Stimulated activated CD8-positive, alpha-beta memory T cell treated with anti-CD3 and anti-CD28 coated beads, Interleukin-15, amount 100 ng/mL, for 4 hours (primary cell): Measurements from ENCODE around the gene GAMT.

Source experiments
- DNase-seq, 2 donors: peaks; one replicate each; pipeline ENCODE4 v3.0.0-alpha.2; 2020; ENCODE audit warnings: low read depth in 2 of 2

GAMT gene

GRCh38 chr19:1400281-1401137 is 833 bp downstream of the GAMT start:
- DNase-seq, result no peak

DNA sequence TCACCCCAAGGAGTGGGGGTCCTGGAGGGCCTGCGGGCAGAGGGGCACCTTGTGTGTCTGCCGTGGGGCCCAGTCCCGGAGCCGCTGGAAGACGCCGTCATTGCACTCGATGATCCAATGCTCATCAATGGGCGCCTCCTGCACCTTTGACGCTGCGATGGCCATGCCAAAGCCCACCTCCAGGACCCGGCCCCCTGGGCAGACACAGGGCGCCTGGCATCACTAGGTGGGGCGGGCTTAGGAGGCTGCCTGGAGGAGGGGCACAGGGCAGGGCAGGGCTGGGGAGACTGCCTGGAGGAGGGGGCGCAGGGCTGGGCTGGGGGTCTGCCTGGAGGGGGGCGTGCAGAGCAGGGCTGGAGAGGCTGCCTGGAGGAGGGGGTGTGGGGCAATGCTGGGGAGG is 1.6 kb downstream of the GAMT start:
- no peak for DNase-seq

- no peak for DNase-seq
Observed at GRCh38 chr19:1399079-1399478, 2.3 kb downstream of the GAMT start.

DNA sequence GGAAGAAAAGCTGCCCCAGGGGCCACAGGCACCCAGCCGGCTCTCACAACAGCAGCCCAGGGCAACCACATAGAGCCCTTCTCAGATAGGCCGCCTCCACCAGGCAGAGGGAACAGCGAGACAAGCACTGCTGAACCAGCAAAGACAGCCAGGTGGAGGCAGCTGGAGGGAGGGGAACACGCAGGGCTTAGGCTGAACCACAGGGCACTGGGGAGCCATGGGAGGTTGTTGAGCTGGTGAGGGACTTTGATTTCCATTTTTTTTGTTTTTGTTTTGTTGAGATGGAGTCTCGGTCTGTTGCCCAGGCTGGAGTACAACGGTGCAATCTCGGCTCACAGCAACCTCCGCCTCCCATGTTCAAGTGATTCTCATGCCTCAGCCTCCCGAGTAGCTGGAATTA is 3.5 kb downstream of the GAMT start:
- DNase-seq, result no peak

- no peak for DNase-seq
Observed at GRCh38 chr19:1396768-1397679, 4.3 kb downstream of the GAMT start.

DNA sequence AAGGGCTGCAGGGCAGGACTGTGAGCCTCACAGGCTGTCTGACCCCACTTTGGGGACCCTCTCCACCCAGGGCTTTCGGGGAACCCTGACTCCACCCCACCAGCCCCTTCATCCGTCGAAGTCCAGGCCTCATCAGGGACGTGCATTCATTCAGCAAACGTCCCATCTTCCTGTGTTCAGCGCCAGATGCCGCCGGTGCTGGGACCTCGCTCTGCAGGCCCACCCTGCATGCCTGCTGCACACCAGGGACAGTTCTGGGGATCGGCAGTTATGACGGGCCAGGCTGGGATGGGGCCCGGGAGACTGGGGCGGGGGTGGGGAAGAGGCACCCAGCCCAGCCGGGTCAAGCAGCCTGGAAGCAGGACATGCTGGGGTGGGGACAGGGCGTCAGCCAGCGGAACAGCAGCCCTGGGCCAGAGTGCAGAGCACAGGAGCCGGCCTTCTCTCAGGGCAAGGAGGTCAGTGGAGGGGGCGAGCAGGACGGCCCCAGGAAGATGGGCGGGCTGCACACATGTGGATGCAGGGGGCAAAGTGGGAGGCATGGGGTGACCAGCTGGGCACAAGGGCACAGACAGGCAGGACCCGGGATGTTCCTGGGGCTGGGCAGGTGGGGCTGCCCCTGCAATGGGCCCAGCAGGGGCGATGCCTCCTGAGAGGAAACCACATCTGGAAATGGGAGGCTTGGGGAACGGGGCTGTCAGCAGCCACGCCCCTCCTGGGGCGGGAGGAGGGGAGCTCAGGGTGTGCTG is 5.1 kb downstream of the GAMT start:
- DNase-seq, result no peak

GRCh38 chr19:1395194-1396018 is 5.9 kb downstream of the GAMT start:
- no peak for DNase-seq

DNA sequence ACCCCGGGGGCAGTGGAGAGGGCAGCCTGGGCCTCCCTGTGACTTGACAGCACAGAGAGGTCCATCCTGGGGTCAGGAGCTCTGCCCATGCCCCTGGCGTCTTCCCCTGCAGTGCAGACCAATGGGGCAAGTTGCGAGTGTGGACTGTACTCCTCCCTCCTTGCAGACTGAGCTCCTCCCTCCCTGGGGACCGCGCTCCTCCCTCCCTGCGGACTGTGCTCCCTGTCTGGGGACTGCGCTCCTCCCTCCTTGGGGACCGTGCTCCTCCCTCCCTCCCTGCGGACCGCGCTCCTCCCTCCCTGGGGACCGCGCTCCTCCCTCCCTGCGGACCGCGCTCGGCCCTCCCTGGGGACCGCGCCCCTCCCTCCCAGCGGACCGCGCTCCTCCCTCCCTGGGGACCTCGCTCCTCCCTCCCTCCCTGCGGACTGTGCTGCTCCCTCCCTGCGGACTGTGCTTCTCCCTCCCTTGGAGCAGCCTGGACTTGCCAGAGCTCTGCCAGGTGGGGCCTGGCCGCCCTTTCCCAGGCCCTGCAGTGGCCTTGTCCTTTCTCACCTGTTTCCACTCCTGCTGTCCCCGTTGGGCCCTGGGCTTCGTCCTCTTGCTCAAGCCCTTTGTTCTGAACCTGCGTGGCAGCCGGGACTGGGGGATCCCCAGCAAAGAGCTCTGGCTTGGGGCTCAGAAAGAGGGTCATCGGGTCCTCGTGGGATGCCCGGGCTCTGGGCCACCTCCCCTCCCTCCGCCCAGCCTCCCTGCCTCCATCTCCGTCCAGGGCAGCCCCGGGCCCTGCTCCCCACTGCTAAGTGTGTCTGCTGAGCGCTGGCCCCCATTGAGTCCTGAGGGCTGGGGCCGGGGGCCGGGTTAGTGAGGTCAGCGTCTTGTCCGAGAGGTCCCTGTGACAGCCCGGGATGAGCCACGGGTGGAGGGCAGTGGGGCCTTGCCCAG is 6.8 kb downstream of the GAMT start:
- DNase-seq, result no peak

- no peak for DNase-seq
Observed at GRCh38 chr19:1393841-1394240, 7.5 kb downstream of the GAMT start.

- no peak for DNase-seq
Observed at GRCh38 chr19:1392939-1393530, 8.3 kb downstream of the GAMT start.

DNA sequence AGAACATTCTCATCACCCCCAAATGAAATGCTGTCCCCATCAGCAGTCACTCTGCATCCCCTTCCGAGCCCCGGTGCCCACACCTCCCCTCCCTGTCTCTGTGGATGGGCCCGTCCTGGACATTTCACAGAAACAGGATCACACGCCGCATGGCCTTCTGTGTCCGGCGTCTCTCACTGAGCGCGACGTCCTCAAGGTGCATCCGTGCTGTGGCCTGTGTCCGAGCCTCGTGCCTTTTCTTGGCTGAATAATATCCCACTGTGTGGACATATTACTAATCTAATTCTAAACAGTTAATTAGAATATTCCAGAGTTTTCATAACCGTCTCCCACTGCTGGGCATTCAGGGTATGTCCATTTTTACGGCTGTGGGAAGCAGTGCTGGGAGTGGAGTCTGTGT is 8.9 kb downstream of the GAMT start:
- no peak for DNase-seq

DNA sequence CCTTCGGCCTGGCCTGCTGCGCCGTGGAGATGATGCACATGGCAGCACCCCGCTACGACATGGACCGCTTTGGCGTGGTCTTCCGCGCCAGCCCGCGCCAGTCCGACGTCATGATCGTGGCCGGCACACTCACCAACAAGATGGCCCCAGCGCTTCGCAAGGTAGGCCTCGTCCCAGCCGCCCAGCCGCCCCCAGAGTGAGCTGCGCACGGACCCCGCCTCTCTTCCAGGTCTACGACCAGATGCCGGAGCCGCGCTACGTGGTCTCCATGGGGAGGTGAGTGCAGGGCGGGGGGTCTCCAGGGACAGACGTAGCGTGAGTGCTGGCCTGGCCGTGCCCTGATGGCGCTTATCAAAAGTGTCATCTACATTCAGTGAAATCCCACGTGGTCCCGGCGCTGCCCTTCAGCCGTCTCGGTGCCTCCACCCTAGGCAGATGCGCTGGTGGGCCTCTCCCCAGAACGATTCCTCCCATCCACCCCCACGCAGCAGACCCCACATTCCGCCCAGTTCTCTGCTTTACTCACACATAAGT is 10.4 kb downstream of the GAMT start:
- DNase-seq, result no peak

- DNase-seq, result no peak
Observed at GRCh38 chr19:1389033-1389940, 12.1 kb downstream of the GAMT start.

- no peak for DNase-seq
Observed at GRCh38 chr19:1388637-1389026, 12.7 kb downstream of the GAMT start.

- DNase-seq, result no peak
Observed at GRCh38 chr19:1387684-1388636, 13.4 kb downstream of the GAMT start.

DNA sequence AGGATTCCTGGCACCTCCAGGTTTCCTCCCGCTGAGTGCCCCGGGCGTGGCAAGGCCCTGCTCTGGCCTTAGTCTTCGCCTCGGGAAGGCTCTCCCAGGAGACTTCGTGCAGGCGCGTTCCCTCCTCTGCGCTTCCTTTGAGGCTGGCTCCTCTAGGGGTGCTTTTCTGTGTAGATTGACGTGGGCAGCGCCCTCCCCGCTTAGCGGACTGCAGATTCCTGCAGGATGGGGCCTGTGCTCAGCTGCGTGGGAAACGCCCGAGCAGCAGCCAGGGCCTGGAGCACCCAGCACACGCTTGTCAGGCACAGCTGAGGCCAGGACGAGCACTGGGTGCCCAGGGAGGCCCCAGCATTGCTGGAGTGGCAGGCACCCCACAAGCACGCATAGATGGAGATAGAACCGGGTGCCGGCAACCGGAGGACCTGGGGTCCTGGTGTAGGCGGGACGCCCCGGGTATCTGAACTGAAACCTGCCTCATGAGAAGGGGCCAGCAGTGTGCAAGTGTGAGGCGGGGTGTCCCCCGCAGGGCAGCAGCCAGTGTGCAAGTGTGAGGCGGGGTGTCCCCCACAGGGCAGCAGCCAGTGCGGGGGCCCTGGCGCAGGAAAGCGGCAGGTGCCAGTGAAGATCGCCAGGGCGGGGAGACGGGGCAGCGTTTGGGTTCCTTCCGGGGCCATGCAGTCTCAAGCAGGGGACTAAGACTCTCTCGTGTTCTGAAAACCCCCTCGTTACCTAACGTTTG is 14.2 kb downstream of the GAMT start:
- no peak for DNase-seq

DNA sequence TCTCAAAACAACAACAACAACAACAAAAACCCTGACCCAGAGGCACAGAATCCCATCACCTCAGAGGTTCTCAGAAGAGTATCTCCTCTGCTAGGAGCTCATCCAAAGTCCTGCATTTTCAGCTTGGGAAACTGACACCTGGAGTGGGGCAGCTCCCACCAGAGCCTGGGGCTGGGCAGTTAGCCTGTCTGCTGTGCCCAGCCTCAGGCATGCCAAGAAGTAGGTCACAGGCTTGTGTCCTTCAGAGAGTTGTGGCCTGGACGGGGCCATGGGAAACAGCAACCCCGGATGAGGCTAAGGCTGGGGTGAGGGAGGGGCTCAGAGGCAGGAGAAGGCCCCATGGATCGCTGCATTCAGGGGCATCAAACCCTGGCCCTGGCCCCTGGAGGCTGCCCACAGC is 15.5 kb downstream of the GAMT start:
- DNase-seq, result no peak
